SJSA1 (cell line): ENCODE results near the gene CHKB. TPM values are rescaled to one million over a fixed set of nuclear protein-coding genes. Genes with fewer than 3 reads are reported as not detected.
A peak's percentile ranks its signal among the peaks of the same experiment; 100 is the strongest.
"Not testable (repeated sequence)": the region's sequence is repeated elsewhere in the genome, so short reads cannot be mapped to it uniquely, and the experiment has no call there.

Experiments
- DNase-seq, 2 experiments: peaks; one replicate each; pipeline ENCODE4 v3.0.0-alpha.2; 2015 to 2020; ENCODE audit warnings: low spot score in 2 of 2, low read depth in 1 of 2
- H3K27ac ChIP-seq: fragments of 250-450 bp; sonication (Bioruptor Pico); 2 replicates; pipeline ENCODE4 v1.5.1; 2020; ENCODE audit warnings: mild to moderate bottlenecking, moderate library complexity
- H3K27me3 ChIP-seq: fragments of 250-450 bp; sonication (Bioruptor Pico); replicated peaks from 2 replicates; pipeline ENCODE4 v1.5.1; 2020; ENCODE audit warnings: mild to moderate bottlenecking, moderate library complexity
- H3K36me3 ChIP-seq: fragments of 250-450 bp; sonication (Bioruptor Pico); 2 replicates; pipeline ENCODE4 v1.5.1; 2020; ENCODE audit warnings: mild to moderate bottlenecking
- H3K4me1 ChIP-seq: fragments of 250-450 bp; sonication (Bioruptor Pico); replicated peaks from 2 replicates; pipeline ENCODE4 v1.6.1; 2021; ENCODE audit warnings: mild to moderate bottlenecking
- H3K4me3 ChIP-seq: fragments of 250-450 bp; sonication (Bioruptor Pico); 2 replicates; pipeline ENCODE4 v1.5.1; 2020; ENCODE audit warnings: mild to moderate bottlenecking
- H3K9me3 ChIP-seq: fragments of 250-450 bp; sonication (Bioruptor Pico); replicated peaks from 2 replicates; pipeline ENCODE4 v1.5.1; 2020; ENCODE audit warnings: mild to moderate bottlenecking
- total RNA-seq: library from RNA; depleted of rRNA; stranded (reverse); fragments of >200 nt; shearing (Covaris generic); gene quantifications from 2 replicates; pipeline ENCODE4 v1.2.3, GENCODE V29; 2014

Gene CHKB
- total RNA-seq, 1 experiment from 2014 or later, result 26.5 TPM

DNA sequence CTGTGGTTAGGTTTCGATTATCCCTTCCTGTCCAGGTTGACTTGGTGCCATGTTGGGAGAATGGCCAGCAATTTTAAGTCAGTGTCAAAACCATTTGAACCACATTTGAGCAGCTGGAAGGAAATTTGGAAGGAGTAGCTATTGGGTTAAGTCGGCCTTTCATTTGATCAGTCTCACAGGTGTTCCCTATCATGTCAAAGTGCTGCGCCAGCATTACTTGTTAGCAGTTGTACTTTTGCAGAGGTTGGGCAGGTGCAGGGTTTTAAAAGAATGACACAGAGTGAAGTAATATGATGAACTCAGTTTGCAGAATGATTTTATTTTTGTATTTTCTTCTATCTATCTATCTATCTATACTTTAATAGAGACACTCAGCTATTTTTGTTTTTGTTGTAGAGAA is 46.4 kb downstream of the CHKB start:
- no peak for DNase-seq
- Histone ChIP-seq H3K36me3 (no peaks in the 10 kb centered on the region), H3K4me3 (no peak overlapping the region), H3K4me1 (peaks cover 24% of the 10 kb centered on the region), H3K27me3 (peaks cover 13% of the 10 kb centered on the region), H3K27ac (no peak overlapping the region), H3K9me3 (peaks cover under 1% of the 10 kb centered on the region; the same call in 1 of the 2 replicates)

DNA sequence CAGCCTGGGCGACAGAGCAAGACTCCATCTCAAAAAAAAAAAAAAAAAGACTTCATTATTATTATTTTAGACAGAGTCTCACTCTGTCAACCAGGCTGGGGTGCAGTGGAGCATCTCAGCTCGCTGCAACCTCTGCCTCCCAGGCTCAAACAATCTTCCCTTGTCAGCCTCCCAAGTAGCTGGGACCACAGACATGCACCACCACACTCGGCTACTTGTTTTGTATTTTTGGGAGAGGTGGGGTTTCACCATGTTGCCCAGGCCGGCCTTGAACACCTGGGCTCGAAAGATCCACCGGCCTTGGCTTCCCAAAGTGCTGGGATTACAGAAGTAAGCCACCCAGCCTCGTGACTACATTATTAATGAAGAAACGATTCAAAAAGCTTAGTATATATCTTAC is 47.5 kb downstream of the CHKB start:
- H3K9me3 ChIP-seq, result peaks cover 9% of the 10 kb centered on the region
- H3K4me1 ChIP-seq, result peaks cover 34% of the 10 kb centered on the region
- H3K4me3 ChIP-seq, result no peak overlapping the region
- DNase-seq, result no peak
- no peaks in the 10 kb centered on the region for H3K36me3 ChIP-seq
- peaks cover 24% of the 10 kb centered on the region for H3K27me3 ChIP-seq
- no peak overlapping the region for H3K27ac ChIP-seq

DNA sequence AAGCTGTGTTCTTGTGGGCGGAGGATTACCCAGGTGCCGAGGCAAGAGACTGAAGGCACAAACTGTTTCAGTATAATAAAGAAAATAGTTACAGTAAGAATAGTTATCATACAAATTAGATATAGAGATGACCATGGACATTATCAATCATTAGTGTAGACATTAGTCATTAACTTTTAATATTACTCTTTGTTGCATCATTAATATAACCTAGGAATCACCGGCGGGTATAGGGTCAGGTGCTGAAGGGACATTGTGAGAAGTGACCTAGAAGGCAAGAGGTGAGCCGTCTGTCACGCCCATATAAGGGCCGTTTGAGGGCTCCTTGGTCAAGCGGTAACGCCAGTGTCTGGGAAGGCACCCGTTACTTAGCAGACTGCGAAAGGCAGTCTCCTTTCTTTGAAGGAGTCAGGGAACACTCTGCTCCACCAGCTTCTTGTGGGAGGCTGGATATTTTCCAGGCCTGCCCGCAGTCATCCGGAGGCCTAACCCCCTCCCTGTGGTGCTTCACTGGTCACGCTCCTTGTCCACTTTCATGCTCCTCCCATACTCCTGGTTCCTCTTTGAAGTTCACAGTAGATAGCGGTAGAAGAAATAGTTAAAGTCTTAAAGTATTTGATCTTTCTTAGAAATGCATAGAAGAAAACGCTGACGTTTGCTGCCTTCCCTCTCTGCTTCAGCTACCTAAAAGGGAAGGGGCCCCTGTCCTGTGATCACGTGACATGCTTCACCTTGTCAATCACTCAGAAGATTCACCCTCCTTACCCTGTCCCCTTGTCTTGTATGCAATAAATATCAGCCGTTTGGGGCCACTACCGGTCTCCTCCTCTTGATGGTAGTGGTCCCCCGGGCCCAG is 48.6 kb downstream of the CHKB start:
- H3K36me3 ChIP-seq, DNase-seq, H3K27ac ChIP-seq, H3K4me3 ChIP-seq: not testable (repeated sequence)
- peaks cover 34% of the 10 kb centered on the region for H3K4me1 ChIP-seq
- peaks cover 18% of the 10 kb centered on the region for H3K9me3 ChIP-seq
- peaks cover 30% of the 10 kb centered on the region for H3K27me3 ChIP-seq

DNA sequence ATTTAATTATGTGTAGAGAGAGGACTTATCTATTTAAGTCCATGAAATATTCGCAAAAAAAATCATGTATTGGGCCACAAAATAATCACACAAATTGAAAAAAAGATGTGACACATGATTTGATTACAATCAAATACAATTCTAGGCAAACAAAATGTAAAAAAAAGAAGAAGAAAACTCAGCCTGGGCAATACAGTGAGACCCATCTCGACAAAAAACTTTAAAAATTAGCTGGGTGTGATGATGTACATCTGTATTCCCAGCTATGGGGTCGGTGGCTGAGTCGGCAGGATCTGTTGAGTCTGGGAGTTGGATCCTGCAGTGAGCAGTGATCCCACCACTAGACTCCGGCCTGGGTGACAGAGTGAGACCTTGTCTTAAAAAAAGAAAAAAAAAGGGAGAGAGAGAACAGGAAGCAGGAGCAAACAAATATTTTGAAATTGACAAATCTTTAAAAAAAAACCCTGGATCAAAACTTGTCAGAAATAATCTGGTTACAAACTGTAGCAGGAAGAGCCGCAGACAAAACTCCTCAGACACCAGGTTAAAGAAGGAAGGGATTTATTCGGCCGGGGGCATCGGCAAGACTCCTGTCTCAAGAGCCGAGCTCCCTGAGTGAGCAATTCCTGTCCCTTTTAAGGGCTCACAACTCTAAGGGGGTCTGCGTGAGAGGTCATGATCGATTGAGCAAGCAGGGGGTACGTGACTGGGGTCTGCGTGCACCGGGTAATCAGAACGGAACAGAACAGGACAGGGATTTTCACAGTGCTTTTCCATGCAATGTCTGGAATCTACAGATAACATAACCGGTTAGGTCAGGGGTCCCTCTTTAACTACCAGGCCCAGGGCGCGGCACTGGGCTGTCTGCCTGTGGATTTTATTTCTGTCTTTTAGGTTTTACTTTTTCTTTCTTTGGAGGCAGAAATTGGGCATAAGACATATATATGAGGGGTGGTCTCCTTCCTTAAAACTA is 49.5 kb downstream of the CHKB start:
- peaks cover 18% of the 10 kb centered on the region for H3K9me3 ChIP-seq
- DNase-seq, result no peak
- peaks cover 32% of the 10 kb centered on the region for H3K4me1 ChIP-seq
- peaks cover 30% of the 10 kb centered on the region for H3K27me3 ChIP-seq
- no peak overlapping the region for H3K27ac ChIP-seq
- H3K4me3 ChIP-seq, result no peak overlapping the region
- no peaks in the 10 kb centered on the region for H3K36me3 ChIP-seq

DNA sequence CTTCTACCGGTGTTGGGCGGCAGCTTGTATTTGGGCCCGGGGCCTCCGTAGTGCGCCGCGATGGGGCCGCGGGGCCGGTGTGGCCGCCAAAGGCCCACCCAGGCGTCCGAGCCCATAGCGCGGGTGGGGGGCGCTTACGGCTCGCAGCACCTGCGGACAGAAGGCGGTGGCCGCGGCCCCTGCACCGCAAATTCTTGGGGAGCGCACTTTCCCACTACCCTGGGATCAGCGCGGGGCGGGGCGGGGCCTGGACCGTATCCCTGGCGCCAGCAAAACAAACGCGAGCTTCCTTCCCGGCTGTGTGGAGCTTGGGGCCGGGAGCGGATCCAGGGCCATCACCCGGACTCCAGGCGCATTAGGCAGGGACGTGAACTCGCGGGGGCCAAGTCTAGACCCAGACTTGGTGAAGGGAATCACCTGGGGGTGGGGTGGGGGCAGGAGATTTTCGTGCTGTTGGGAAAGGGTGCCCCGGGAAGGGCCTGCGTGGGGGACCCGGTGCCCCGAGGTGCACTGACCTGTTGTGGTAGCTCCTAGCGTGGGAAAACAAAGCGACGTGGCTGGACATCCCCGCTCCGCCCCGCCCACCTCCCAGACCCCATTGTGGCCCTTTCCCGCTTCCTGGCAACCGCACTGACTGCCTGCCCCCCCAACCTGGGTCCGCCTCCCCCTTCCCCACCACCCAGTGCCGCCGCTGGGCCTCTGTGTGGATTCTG is 50.5 kb downstream of the CHKB start:
- H3K36me3 ChIP-seq, result no peaks in the 10 kb centered on the region
- H3K4me1 ChIP-seq, result peaks cover 32% of the 10 kb centered on the region
- H3K9me3 ChIP-seq, result peaks cover 18% of the 10 kb centered on the region
- no peak overlapping the region for H3K27ac ChIP-seq
- peak; percentile 37 to 69 for DNase-seq
- H3K4me3 ChIP-seq, result peak overlapping the region; percentile 41
- peaks cover 30% of the 10 kb centered on the region for H3K27me3 ChIP-seq

DNA sequence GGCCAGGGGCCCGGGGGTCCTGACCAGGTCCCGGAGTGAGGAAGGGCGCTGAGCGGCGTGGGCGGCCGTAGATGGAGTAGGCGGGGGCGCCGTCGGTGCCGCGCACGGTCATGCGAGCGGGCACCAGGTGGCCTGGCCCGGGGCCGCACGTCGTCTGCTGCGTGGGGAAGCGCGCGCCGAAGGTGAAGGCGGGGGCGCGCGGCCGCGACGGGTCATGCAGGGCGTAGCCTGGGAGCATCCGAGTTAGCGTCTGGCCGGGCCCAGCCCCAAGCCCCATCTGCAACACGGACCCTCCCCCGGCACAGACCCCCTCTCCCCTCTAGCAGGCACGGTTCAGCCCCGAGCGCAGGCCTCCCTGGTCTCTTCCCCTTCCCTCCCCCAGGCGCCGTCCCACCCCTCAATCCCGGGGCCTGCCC is 51.1 kb downstream of the CHKB start:
- peaks cover 18% of the 10 kb centered on the region for H3K9me3 ChIP-seq
- no peaks in the 10 kb centered on the region for H3K36me3 ChIP-seq
- DNase-seq, result no peak
- H3K4me3 ChIP-seq, result peak overlapping the region; percentile 41
- no peak overlapping the region for H3K27ac ChIP-seq
- peaks cover 36% of the 10 kb centered on the region for H3K4me1 ChIP-seq
- peaks cover 30% of the 10 kb centered on the region for H3K27me3 ChIP-seq

DNA sequence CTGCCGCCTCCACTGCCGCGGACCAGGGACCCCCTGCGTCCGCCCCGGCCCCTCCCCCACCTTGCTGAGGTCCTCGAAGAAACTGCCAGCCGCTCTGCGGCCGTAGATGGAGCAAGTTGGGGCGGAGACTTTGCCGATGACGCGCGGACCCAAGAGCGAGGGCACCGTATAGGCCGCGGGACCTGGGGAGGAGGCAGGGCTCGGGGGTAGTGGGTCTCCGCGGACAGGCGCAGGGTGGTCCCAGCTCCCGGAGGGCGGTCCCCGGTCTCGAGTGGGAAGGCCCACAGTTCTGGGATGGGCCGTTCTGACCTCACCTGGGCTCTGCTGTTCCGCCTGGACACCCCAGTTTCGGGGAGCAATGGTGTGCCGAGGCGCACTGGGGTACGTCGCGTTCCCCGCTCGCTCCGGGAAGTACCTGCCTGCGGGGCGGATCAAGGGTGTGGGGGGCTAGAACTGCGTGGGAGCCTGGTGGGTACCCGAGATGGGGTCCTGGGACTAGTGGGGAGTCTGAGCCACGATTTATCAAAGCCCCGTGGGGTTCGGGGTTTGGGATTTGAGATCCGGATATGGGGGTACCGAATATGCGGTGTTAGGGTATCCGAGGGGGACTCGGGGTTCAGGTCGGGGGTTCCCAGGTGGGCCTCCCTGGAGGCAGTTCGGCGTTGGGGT is 51.6 kb downstream of the CHKB start:
- Histone ChIP-seq H3K36me3 (0 out of 2 replicates have a peak, but pooled peaks cover 2% of the 10 kb centered on the region), H3K9me3 (peaks cover 18% of the 10 kb centered on the region), H3K4me1 (peaks cover 42% of the 10 kb centered on the region), H3K27me3 (peaks cover 30% of the 10 kb centered on the region), H3K27ac (no peak overlapping the region), H3K4me3 (peak overlapping the region; percentile 41)
- DNase-seq, result peak; percentile 36 to 74

DNA sequence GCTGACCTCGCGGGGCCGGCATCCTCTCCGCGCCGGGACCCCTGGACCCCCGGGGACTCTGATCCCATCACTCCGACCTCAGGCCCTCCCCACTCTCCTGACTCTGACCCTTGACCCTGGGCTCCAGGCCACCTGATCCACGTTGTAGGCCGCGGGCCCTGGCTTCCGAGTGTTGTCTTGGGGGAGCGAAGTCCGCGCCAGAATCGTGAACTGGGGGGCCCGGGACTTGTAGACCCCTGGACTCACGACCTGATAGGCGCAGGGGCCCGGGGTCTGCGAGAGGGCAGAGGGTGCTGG is 52.1 kb downstream of the CHKB start:
- DNase-seq, result peak in 1 of 2 experiments; percentile 28
- peak overlapping the region; percentile 41 for H3K4me3 ChIP-seq
- H3K27me3 ChIP-seq, result peaks cover 30% of the 10 kb centered on the region
- H3K27ac ChIP-seq, result no peak overlapping the region
- H3K36me3 ChIP-seq, result 0 out of 2 replicates have a peak, but pooled peaks cover 3% of the 10 kb centered on the region
- peaks cover 18% of the 10 kb centered on the region for H3K9me3 ChIP-seq
- peaks cover 42% of the 10 kb centered on the region for H3K4me1 ChIP-seq

DNA sequence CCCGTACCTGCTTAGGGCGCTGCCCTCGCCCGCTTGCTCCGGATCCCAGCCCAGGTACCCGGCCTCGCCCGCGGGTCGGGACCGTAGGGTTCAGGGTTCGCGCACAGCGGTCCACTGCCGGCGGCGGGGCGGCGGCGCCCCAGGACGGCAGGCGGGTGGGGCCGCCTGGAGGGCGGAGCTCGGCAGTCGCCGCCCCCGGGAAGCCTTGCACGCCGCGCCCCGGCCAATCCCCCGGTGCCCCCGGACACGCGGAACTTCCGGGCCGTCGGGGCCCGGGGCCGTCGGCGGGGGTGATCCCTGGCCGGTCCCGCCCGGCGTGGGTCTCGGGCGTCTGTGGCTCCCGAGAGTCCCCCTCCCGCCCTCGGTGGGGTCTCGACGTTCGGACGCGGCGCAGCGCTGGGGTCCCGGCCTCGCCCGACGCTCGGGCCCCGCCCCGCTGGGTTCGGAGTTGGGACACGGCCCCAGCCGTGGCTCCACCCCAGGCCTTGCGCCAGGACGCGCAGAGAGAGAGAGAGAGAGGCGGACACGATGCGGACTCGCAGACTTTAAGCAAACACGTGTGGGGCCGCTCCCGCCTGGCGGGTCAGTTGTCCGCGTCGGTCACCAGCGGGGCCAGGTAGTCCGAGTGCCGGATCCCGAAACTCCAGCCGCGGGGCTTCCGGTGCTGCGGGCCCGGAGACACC is 52.6 kb downstream of the CHKB start, which contains the start of gene TYMP:
TSS of gene TYMP (minus strand) at position 116 of the 683 bp plus-strand sequence. CDS start 303 bp downstream, outside the sequence.
- no peak within 1 kb of the TSS for H3K27ac ChIP-seq

DNA sequence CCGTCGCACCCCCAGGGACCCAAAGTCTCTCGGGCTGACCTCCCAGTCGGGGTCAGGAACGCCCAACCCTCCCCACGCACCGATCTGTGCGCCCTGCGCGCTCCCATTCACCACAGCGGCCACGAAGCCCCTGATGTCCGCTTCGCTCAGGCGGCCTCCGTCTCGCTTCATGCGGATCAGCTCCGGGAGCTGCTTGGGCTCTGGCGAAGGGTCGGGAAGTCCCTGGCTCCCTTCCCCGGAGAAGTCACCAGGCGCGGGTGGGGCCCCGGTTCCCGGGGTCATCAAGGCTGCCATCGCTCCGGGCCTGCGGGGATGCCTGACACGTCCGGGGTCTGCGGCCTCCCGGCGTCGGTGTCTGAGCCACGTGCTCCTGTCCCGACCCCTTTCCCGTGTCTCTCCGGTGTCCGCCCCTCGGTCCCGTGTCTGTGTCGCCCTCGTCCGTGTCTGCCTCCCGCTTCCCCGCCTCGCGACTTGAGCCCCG is 53.2 kb downstream of the CHKB start:
- H3K27me3 ChIP-seq, result peaks cover 30% of the 10 kb centered on the region
- H3K27ac ChIP-seq, result no peak overlapping the region
- H3K9me3 ChIP-seq, result peaks cover 18% of the 10 kb centered on the region
- peaks cover 50% of the 10 kb centered on the region for H3K4me1 ChIP-seq
- peak overlapping the region; percentile 41 for H3K4me3 ChIP-seq
- H3K36me3 ChIP-seq, result peaks cover 12% of the 10 kb centered on the region
- DNase-seq, result no peak

More for the DNA sequence above, 52.6 kb downstream of the CHKB start, which contains the start of gene TYMP:
- H3K9me3 ChIP-seq, result peaks cover 18% of the 10 kb centered on the region
- peaks cover 6% of the 10 kb centered on the region; the same call in 1 of the 2 replicates for H3K36me3 ChIP-seq
- peak within 1 kb of the TSS; percentile 41 for H3K4me3 ChIP-seq
- DNase-seq, result peak in 1 of 2 experiments; percentile 65
- H3K27me3 ChIP-seq, result peaks cover 30% of the 10 kb centered on the region
- peaks cover 45% of the 10 kb centered on the region for H3K4me1 ChIP-seq
